GM12801 (cell line): ENCODE measurements around the gene PSMD14.

Experiments used
- TF ChIP-seq, protein P1 (sequence below): IDR thresholded peaks from one replicate; pipeline ENCODE4 v1.5.1; 2011; ENCODE audit warnings: control low read depth; ENCODE audit not compliant: insufficient read length; ENCODE audit errors: extremely low read depth

PSMD14 gene

DNA sequence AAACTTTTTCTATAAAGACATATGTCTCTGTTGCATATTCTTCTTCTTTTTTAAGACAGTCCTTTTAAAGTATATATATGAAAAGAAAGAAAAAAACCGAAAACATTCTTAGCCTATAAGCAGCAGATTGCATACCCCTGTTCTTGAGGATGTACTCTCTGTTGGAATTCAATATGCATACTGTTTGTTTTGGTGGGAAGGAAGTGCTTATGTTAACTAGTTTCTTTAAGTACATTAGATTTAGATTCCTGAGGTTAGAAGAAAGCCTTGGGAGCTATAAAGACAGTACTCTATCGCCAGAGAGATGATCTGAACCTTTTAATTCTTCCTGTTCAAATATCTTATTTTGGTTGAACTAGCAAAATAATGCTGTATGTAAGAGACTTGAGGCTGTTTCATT lies 61.1 kb downstream of the PSMD14 start:
- TF ChIP-seq, protein P1, sequence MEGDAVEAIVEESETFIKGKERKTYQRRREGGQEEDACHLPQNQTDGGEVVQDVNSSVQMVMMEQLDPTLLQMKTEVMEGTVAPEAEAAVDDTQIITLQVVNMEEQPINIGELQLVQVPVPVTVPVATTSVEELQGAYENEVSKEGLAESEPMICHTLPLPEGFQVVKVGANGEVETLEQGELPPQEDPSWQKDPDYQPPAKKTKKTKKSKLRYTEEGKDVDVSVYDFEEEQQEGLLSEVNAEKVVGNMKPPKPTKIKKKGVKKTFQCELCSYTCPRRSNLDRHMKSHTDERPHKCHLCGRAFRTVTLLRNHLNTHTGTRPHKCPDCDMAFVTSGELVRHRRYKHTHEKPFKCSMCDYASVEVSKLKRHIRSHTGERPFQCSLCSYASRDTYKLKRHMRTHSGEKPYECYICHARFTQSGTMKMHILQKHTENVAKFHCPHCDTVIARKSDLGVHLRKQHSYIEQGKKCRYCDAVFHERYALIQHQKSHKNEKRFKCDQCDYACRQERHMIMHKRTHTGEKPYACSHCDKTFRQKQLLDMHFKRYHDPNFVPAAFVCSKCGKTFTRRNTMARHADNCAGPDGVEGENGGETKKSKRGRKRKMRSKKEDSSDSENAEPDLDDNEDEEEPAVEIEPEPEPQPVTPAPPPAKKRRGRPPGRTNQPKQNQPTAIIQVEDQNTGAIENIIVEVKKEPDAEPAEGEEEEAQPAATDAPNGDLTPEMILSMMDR: no peak

DNA sequence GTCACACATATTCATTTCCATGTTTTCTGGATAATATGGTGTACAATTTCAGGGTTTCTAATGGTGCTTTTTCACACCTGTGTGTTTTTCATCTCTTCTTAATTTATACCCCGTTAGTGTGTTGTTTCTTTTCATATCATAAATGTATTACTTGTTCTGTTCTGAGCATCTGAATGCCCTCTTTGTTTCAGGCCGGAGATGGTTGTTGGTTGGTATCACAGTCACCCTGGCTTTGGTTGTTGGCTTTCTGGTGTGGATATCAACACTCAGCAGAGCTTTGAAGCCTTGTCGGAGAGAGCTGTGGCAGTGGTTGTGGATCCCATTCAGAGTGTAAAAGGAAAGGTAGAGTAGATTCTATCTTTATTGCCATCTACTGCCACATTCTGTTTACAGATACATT lies 62.8 kb downstream of the PSMD14 start:
- TF ChIP-seq, protein P1: no peak

DNA sequence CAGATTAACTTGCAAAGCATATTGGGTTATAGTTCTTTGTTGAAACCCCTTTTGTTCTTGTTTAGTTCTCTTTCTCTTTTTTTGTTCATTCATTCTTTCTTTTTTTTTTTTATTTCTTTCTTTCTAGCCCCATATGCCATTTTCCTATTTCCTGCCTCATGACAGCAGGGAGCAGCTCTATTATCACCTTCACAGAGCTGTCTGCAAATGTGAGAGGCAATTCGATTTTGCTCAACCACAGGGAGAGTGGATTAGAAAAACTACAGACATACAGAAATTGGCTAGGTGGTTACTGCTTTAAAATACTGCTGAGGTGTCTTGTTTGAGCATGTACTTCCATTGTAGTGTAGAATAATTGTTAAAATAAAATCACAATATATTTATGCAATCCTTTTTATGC lies 63.6 kb downstream of the PSMD14 start:
- TF ChIP-seq, protein P1: no peak

DNA sequence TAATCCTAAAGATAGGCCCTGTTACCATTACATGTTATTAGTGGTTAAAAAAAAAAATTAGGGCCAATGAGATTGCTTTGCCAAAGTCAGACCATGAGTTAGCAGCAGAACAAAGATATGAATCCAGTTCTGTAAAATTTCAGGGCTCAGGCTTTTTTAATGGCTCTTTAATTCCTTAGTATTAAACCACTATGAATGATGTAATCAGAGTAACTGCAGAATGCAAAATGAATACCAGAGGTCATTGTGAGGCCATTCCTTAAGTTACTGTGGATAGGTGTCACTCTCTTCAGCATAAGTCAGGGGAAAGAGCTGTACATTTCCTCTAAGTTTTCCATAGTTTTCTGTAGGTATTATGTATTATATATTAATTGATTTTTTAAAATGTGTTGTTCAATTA lies 65.7 kb downstream of the PSMD14 start:
- TF ChIP-seq, protein P1: no peak

DNA sequence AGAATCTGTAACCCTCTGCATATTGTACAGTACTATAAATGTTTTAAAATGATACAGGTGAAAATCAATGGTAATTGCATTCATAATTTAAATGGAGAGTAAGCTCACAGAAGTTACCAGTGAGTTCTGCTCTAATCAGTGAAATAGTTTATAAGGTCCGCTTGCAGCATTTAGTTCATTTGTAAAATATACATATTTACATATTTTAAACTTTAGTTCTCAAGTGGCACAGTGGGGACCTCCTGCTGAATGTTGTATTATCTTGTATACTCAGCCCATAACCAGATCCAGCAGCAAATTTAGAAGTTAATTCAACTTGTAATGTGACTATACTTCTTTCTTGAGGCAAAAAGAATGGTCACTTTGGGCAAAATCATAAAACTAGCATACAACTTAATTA lies 66.2 kb downstream of the PSMD14 start:
- TF ChIP-seq, protein P1: no peak

DNA sequence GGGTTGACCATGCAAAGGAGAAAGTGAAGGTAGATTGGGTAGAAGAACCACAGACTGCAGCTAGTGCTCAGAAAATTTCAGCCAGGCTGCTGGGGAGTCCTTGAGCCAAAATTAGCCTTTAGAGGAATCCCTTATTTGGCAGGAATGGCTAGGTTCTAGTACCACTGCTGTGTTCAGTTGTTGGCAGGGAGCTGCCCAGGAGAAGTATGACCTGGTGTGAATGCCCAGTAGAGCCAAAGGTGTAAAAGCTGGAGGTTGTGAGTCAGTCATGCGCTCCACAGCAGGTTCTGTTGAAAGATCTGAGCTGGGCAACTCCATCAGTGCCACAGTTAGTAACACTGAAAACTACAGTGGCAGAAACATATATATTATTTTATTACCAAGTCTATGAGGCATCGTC lies 71.5 kb downstream of the PSMD14 start:
- TF ChIP-seq, protein P1: no peak

DNA sequence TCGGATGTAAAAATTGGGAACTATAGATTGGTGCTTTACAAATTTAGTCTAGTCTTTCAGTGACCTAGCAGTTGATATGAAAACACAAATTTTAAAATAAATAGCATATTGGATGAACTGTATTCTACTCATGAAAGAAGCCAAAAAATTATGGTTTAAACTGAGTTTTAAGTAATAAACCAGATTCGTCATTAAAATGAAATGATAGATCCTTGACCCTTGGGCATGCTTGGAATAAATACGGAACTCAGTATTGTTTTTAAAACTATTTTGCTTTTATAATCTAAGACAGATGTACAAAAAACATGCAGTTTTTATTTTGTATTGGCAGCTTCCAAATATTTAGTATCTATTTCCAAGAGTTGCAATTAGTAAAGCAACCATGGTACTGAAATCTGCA lies 73.3 kb downstream of the PSMD14 start:
- TF ChIP-seq, protein P1: no peak

DNA sequence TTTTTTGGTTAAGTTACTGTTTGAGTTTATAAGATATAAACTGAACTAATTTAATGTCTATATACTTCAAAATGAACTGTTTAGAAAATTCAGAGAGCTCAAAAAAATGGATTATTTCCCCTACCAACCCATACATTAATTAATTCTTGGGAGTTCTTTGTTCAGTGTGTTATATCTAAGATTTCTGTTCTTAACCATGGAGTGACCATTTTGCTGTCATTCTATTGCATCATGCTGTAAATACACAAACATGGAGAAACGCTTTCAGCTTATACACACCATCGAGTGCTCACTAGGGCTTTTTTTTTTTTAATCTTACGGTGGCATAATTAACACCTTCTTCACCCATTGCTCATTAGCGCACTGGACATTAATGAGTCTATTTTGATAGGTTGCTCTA lies 74.5 kb downstream of the PSMD14 start:
- TF ChIP-seq, protein P1: no peak
